GM23248 (cell line): ENCODE results near the gene LARP4B.

Source experiments
- EZH2 ChIP-seq: fragments of 200-600 bp; sonication (generic); IDR thresholded peaks from 2 replicates; pipeline ENCODE4 v1.6.1; 2018; ENCODE audit warnings: antibody characterized with exemption, mild to moderate bottlenecking; ENCODE audit not compliant: insufficient read depth, poor library complexity, severe bottlenecking
- EZH2phosphoT487 ChIP-seq: fragments of 200-600 bp; sonication (generic); IDR thresholded peaks from 2 replicates; pipeline ENCODE4 v1.6.1; 2018; ENCODE audit warnings: antibody characterized with exemption, moderate library complexity, mild to moderate bottlenecking, low read depth; ENCODE audit not compliant: insufficient read depth

DNA sequence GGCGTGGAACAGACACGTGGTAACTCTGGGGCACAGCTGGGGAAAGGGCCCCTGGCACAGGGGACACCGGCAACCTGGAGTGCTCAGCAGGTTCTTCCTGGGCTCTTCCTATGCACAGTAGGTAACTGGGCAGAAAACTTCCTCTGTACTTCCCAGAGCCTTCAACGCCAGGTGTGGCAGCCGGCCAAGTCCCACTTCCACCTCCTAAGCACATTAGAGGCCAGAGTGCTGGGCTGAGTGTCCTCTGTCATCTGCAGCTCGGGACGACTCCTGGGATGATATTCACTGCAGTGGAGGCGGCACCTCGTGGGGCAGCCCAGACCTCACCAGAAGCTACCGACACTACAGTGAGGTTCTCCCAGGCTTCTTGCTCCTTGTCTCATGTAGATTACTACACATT is 114.5 kb downstream of the LARP4B start:
- TF ChIP-seq EZH2phosphoT487 (no peak), EZH2 (no peak)
